Measurements from ENCODE around the gene TTC21A.

DNA sequence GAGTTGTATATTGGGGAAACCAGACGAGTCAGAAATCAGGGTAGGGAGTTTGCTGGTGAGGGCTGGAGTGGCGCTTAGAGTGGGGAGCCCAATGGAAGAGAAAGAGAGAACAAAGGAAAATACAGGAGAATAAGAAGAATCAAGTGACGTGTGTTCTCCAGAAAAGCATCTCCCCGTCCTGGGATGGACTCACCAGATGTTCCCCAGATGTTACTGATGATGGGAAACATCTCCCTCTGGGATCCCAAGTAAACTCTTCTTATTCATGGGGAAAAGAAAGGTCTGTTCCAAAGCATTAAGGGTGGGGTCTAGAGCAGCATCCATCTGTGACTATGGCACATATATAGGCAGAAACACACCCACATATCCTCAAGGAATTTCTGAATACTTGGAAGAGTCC lies 48.9 kb downstream of the TTC21A start:
- TF ChIP-seq, protein P1, sequence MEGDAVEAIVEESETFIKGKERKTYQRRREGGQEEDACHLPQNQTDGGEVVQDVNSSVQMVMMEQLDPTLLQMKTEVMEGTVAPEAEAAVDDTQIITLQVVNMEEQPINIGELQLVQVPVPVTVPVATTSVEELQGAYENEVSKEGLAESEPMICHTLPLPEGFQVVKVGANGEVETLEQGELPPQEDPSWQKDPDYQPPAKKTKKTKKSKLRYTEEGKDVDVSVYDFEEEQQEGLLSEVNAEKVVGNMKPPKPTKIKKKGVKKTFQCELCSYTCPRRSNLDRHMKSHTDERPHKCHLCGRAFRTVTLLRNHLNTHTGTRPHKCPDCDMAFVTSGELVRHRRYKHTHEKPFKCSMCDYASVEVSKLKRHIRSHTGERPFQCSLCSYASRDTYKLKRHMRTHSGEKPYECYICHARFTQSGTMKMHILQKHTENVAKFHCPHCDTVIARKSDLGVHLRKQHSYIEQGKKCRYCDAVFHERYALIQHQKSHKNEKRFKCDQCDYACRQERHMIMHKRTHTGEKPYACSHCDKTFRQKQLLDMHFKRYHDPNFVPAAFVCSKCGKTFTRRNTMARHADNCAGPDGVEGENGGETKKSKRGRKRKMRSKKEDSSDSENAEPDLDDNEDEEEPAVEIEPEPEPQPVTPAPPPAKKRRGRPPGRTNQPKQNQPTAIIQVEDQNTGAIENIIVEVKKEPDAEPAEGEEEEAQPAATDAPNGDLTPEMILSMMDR (IDR thresholded peaks at IDR 0.05; ENCODE audit: insufficient read depth, low read depth, low read length) = no peak
- TF ChIP-seq EZH2 (IDR thresholded peaks at IDR 0.05; ENCODE audit: insufficient read depth, low read length) = no peak

Measured in astrocyte (in vitro differentiated cells and primary cell).